HG03139 (cell line): Measurements from ENCODE around the gene ATP2A3.
"Not testable (repeated sequence)": the region's sequence is repeated elsewhere in the genome, so short reads cannot be mapped to it uniquely, and the experiment has no call there.

Experiments used
- ATAC-seq: cut with Tn5 transposase; IDR thresholded peaks from one replicate; pipeline ENCODE4 v1.9.1; 2021; ENCODE audit not compliant: unreplicated experiment

ATP2A3 gene

DNA sequence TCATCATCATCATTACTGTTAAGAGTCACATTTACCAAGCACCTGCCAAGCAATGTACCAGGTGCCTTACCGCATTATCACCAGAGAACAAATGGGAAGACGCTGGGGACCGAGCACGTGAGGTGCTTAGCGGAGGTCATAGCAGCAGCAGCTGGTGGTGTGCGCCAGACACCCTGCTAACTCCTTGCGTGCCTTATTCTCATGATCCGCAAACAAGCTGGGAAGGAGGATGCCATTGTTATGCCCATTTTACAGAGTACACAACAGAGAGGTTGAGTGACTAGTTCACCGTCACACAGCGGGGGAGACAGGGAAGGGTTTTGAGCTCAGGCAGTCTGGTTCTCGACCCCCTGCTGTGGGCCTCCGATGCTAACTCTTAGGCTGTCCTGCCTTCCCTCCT is 7.3 kb downstream of the ATP2A3 start:
- ATAC-seq = no peak

DNA sequence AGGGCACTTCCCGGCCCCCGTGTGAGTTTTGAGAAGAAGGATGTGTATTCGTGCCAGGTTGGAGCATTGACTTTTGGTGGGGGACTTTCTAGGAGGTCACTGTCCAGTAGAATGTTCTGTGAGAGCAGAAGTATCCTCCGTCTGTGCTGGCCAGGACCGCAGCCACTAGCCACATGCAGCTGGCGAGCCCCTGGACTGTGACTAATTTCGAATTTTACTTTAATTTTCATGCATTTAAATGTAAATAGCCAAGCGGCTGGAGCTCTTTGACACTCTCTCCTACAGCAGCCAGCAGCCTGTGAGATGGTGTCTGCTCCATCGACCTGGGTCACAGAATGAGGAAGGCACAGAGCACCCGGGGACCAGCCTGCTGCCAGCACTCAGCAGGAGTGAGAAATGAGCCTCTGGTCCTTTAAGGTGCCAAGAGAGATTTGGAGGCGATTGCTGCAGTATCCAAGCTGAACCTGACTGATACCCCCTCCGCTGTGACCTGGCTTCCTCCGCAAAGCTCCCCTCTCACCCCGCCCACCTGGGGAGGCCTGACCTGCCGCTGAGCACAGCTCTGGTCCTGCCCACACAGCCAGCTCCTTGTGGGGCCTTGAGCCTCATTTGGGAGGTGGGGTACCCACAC is 7.8 kb downstream of the ATP2A3 start:
- no peak for ATAC-seq

DNA sequence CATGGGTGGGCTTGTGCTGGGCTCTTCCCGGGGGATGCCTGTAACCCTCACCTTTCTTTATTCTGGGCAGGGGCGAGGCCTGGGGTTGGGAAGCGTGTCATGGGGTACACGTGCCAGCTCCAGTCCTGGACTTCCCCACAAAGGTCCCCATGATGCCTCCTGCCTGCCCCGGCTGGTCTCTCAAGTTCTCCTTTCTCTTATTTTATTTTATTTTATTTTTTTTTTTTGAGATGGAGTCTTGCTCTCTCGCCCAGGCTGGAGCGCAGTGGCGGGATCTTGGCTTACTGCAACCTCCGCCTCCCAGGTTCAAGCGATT is 8.6 kb downstream of the ATP2A3 start:
- ATAC-seq = no peak

DNA sequence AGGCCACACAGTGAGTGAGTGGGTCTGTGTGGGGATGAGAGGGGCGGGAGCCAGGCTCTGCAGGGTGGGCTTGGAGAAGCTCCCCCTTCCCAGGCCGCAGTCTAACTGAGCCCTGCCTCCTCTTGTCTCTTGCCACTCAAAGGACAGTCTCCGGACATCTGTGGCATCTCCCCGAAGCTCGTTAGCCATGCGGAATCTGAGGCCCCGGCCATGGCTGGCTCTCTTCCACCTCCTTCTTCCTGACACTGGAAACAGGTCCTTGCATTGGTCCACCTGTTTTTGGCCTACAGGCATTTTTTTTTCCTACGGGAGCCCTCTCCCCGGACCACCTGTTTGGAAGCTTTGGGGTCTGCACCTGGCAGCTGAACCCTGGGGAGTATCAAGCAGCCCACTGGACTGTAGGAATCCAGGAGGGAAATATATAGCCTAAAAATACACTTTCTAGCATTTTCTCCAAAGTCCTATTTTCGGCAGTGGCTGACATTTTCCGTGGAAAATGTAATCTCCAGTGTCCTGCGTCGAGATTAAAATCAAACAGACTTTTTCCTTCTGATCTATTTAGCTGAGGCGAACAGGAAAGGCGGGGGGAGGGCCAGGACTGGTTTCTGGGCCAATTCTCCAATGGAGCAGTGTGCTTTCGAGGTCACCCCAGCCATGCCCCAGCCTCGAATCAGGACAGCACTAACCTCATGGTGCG is 9.1 kb downstream of the ATP2A3 start:
- ATAC-seq = no peak

DNA sequence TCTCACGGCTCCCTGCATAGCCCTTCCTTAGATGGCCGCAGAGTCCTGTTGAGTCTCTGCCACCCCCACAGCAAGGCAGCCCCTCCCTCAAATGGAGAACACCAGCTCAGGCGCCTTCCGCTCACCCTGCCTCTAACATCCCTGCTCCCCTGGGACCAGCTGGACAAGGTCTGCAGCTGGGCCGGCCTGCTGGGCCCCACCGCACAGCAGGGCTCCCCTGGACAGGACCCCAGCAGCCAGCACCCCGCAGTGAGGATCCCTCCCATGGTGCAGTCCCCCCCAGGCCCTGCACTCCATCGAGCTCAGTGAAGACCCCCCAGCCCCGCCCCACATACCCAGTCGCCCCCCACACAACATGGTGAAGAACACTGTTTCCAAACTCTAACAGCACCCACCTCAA is 10.2 kb downstream of the ATP2A3 start:
- no peak for ATAC-seq

DNA sequence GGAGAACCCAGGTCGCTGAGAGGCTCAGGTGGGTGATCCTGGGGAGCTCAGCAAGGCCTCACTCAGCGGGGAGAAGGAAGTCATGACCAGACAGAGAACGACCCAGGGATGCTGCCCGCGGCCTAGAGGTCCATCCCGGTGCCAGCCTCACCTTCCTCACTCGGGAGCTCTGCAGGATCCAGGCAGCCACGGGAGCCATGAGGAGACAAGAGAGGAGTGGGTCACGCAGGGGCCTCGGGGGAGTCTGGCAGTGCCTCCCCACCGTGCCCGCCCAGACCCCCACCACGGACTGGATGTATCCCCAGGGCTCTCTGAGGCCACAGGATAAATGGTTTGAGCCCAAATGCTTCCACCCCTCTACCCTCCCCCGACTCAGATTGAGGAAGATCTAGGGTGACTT is 10.7 kb downstream of the ATP2A3 start:
- ATAC-seq = no peak

GRCh38 chr17:3952186-3952585 is 12.1 kb downstream of the ATP2A3 start:
- no peak for ATAC-seq

DNA sequence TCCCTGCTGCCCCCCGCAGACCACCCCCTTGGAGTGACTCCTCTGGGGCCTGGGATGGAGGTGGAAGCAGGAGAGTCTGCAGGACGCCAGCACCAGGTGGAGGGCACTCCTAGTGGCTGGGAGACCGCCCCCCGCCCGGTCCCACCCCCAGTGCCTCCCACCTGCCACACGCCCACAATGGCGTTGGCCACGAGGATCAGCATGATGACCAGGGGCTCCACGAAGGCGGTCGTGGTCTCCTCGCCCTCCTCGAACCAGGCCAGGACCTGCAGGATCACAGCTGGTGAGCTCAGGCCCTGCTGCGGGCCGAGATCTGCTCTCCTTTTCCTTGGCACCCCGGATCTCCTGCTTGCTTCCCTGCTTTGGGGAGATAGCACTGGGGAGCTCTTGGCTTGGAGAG is 12.8 kb downstream of the ATP2A3 start:
- no peak for ATAC-seq

- ATAC-seq = no peak
Observed at GRCh38 chr17:3951003-3951402, 13.2 kb downstream of the ATP2A3 start.

GRCh38 chr17:3950584-3950983 is 13.7 kb downstream of the ATP2A3 start:
- ATAC-seq = no peak

GRCh38 chr17:3949418-3949817 is 14.8 kb downstream of the ATP2A3 start:
- ATAC-seq = no peak

GRCh38 chr17:3948551-3948950 is 15.7 kb downstream of the ATP2A3 start:
- ATAC-seq = not testable (repeated sequence)

DNA sequence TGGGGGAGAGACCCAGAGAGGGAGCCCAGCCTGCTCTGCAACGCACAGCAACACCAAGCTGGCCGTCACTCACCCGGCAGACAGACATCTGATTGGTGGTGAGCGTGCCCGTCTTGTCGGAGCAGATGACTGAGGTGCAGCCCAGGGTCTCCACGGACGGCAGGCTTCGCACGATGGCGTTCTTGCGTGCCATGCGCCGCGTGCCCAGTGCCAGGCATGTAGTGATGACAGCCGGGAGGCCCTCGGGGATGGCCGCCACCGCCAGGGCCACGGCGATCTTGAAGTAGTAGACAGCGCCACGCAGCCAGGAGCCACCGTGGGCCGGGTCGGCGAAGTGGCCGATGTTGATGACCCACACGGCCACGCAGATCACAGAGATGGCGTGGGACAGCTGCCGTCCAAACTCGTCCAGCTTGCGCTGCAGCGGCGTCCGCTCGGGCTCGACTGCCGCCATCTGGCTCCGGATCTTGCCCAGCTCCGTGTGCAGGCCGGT is 16.9 kb downstream of the ATP2A3 start:
- ATAC-seq = no peak

- ATAC-seq = no peak
Observed at GRCh38 chr17:3946711-3947235, 17.5 kb downstream of the ATP2A3 start.

DNA sequence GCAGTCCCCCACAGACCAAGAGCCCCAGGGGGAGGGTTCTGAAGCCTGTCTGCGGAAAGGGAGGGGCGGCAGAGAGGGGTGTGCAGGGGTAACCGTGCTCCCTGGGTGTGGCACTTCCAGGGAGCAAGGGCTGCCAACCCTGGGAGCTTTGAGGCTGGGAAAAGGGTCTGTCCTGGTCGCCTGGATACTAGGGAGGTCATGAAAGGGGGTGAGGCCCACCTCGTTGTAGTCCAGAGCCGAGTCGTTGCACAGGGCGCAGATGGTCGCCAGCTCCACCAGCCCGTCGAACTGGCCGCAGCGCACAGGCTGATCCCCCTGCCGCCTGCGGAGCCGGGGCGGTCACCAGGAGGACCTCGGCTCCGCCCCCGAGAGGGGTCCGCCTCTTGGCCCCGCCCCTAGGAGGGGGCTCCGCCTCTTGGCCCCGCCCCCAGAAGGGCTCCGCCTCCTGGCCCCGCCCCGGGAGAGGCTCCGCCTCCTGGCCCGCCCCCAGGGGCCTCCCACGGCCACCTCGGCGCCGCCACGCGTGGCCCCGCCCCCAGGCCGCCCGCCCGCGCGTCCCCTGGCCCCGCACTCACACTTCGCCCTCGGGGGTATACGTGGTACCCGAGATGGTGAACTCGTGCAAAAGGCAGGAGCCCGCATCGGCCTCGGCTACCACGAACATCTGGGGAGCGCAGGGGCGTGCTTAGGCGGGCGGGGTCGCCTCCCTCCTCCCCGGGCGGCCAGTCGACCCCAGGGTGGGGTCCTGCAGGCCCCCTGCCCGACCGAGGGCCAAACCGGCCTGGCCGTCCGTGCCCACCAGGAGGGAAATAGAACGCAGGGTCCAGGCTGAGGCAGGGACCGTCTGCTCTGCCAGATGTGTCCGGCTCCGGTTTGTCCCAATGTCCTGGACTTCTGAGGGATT is 19.5 kb downstream of the ATP2A3 start:
- ATAC-seq = no peak

DNA sequence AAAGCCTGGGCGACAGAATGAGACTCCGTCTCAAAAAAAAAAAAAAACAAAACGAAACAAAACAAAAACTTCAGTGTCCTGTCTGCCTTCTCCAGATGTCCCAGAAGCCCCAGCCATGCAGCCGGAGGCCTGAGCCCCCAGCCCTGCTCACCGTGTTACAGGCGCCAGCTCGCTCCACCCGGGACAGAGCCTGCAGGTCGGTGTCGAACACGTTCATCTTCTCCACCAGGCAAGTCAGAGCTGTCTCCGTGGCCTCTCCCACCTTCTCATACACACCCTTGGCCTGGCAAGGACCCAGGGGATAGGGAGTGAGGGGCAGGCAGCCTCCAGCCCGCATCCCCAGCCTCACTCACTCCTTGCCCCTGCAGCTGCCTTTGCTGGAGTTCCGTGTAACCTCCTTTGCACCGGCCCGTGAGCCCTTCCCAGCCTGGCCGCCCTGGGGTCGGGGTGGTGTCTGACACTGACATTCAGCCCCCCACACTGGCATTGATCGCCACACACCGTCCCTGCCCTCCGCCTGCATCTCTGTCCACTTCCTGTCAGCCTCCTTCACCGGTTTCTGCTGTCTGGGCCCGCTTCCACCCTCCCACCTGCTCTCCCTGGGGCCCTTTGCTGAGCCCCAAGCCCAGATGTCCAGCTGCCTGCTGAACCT is 20.9 kb downstream of the ATP2A3 start:
- ATAC-seq = no peak

DNA sequence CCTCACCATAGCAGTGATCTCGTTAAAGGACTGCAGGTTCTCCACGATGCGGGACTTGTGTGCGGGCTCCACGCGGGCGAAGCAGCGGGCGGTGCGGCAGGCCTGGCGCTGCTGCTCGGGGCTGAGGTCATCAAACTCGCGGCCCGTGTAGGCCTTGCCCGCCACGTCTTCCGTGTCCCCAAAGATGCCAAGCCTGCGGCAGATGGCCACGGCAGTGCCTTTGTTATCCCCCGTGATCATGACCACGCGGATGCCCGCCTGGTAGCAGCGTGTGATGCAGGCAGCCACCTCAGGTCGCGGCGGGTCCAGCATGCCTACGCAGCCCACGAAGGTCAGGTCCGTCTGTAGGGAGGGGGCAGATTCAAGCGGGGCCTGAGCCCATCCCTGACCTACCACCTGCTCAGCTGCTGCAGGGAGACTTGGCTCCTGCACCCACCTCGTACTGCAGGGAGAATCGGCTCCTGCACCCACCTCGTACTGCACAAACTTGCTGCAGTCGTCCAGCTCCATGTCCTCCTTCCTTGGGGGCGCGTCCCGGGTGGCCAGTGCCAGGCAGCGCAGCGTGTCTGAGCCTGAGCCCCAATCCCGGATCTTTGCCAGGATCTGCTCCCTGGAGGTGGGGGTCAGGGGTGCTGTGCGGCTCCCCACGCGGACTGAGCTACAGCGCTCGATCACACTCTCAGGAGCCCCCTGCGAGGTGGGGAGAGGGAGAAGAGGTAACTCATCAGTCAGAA is 23.1 kb downstream of the ATP2A3 start:
- no peak for ATAC-seq

GRCh38 chr17:3937359-3937758 is 26.9 kb downstream of the ATP2A3 start:
- no peak for ATAC-seq

DNA sequence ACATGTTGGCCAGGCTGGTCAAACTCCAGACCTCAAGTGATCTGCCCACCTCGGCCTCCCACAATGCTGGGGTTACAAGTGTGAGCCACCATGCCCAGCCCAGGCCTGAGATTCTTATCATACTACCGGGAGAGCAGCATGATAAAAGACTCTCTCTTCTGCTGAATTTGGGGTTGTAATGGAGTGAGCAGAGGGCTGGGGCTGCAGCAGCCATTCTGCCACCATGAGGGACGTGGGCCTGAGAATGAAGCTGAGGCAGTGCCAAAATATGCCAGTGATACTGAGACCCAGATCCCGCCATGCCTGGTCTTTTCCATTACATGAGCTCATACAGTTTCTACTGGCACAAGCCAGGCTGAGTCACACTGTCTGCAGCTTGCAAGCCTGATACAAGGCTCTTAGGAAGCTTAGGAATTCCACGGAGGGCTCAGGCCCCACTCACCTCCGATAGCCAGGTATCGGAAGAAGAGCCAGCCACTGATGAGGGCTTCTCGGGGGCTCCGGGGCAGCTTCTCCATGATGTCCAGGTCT is 28.3 kb downstream of the ATP2A3 start:
- no peak for ATAC-seq

- ATAC-seq = no peak
Observed at GRCh38 chr17:3935140-3935542, 29.1 kb downstream of the ATP2A3 start.
